Stimulated activated effector memory CD8-positive, alpha-beta T cell treated with anti-CD3 and anti-CD28 coated beads, Interleukin-12 subunit alpha, Interleukin-12 subunit beta, amount 100 ng/mL, for 72 hours (primary cell): ENCODE results near the gene ANAPC7.
"Not testable (repeated sequence)": the region's sequence is repeated elsewhere in the genome, so short reads cannot be mapped to it uniquely, and the experiment has no call there.

ENCODE experiments used
- ATAC-seq: fragments of 150-1000 bp; cut with Tn5 transposase; 2 replicates; pipeline ENCODE4 v1.10.0; 2021
- DNase-seq, 2 donors: peaks; one replicate each; pipeline ENCODE4 v3.0.0; 2021 to 2022; ENCODE audit warnings: low spot score in 2 of 2
- H3K27ac Mint-ChIP-seq: one replicate; pipeline ENCODE4 v1.8.0; 2022; ENCODE audit warnings: mild to moderate bottlenecking, mixed read lengths
- H3K36me3 Mint-ChIP-seq: one replicate; pipeline ENCODE4 v1.8.0; 2022; ENCODE audit warnings: mild to moderate bottlenecking, mixed read lengths
- H3K4me1 Mint-ChIP-seq: one replicate; pipeline ENCODE4 v1.8.0; 2022; ENCODE audit warnings: mixed read lengths
- H3K4me3 Mint-ChIP-seq: one replicate; pipeline ENCODE4 v1.8.0; 2022; ENCODE audit warnings: mild to moderate bottlenecking, mixed read lengths
- H3K9me3 Mint-ChIP-seq: one replicate; pipeline ENCODE4 v1.8.0; 2022; ENCODE audit warnings: mixed read lengths

The ANAPC7 gene

DNA sequence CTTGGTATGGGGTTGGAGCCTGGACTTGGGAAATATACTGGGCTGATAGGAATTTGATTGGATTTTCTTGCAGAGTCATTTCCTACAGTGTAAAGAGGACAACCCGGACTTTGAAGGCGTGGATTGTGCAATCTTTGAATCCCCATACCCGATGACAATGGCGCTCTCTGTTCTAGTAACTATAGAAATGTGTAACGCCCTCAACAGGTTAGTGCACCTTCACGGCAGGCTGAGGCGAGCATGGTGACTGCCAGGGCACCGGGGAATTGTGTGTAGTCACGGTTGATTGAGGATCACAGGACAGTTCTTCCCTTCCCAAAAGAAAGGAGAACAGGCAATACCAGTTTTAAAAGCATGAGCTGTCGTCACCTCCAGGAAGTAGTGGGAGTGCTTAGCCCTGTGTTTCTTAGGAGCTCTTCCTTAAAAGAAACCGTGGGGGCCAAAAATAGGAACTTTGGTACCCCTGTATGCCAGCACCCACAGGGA is 58.3 kb downstream of the ANAPC7 start:
- Mint-ChIP-seq H3K4me1 (peaks cover 10% of the 10 kb centered on the region), H3K4me3 (no peak overlapping the region), H3K36me3 (peaks cover 99% of the 10 kb centered on the region), H3K27ac (peak overlapping the region; percentile 54), H3K9me3 (no peaks in the 10 kb centered on the region)
- ATAC-seq (no peak), DNase-seq (no peak)

DNA sequence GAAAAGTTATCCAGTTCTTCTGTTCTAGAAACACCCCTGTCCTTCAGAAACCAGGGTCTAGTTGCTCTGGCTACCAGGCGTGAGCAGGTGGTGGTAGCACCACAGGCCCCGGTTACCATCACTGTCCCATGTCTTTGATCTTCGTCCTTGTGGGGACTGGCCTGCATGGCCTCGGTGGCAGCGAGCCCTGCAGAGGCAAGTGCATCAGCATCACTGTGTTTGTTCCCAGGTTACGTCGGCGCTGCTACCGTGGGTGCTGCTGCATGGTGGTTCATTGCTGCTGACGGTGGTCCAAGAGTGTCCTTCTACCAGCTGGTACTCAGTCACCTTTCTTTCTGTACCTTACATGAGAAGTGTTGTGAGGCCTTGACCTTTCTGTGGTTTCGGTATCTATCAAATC is 58.9 kb downstream of the ANAPC7 start:
- Mint-ChIP-seq H3K27ac (peak overlapping the region; percentile 54), H3K9me3 (no peaks in the 10 kb centered on the region), H3K4me3 (no peak overlapping the region), H3K4me1 (peaks cover 7% of the 10 kb centered on the region), H3K36me3 (peaks cover 99% of the 10 kb centered on the region)
- ATAC-seq, result no peak
- no peak for DNase-seq

DNA sequence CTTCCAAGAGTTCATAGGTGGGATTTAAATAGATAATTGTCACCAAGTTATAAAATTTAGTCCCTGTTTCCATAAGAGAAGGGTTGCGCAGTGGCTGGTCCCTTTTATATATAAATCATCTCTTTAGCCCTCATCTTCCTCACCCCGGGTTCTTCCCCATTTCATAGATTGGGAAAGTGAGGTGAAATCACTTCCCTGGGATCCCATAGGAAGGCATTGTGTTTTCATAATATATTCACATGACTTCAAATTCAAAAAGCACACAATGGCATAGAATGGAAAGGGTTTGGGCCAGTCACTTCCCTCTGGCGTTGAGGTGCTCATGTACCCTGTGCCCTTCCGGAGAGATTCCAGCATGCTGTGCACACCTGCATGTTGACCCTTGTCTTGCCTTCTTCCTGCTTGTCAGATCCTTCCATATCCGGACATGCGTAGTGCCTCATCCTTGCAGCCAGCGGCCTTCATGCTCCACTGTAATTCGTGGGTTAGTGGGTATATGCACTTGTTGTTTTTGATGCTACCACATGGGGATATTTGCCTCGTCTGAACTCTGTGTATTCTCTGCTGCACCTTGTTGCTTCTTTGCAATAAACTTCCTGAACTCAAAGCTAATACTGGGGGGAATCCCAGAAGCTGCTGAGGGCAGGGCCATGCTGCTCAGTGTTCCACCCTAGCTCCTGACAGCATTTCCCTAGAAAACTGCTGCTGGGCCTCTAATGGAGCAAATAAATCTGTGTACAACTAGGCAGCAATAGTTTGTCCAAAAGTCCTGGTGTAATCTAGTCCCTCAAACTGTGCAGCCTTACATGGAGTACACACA is 59.6 kb downstream of the ANAPC7 start:
- Mint-ChIP-seq H3K9me3 (no peaks in the 10 kb centered on the region), H3K4me1 (peaks cover under 1% of the 10 kb centered on the region), H3K4me3 (no peak overlapping the region), H3K36me3 (peaks cover 99% of the 10 kb centered on the region), H3K27ac (no peak overlapping the region)
- ATAC-seq, result no peak
- DNase-seq, result no peak

DNA sequence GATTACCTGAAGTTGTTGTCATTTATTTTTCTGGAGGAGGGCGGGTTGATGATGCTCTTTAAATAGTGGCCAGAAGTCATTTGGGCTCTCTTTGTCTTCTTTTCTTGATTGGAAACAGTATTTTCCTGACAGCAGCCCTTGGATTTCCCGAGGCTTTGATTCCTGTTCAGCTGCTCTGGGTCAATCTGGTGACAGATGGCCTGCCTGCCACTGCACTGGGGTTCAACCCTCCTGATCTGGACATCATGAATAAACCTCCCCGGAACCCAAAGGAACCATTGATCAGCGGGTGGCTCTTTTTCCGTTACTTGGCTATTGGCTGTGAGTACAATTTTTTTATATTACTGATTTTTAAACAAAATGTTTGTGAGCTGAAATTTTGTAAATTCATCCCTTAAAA is 60.4 kb downstream of the ANAPC7 start:
- DNase-seq (no peak), ATAC-seq (no peak)
- H3K4me3 Mint-ChIP-seq, result no peak overlapping the region
- H3K4me1 Mint-ChIP-seq, result no peaks in the 10 kb centered on the region
- peaks cover 99% of the 10 kb centered on the region for H3K36me3 Mint-ChIP-seq
- no peak overlapping the region for H3K27ac Mint-ChIP-seq
- H3K9me3 Mint-ChIP-seq, result no peaks in the 10 kb centered on the region

DNA sequence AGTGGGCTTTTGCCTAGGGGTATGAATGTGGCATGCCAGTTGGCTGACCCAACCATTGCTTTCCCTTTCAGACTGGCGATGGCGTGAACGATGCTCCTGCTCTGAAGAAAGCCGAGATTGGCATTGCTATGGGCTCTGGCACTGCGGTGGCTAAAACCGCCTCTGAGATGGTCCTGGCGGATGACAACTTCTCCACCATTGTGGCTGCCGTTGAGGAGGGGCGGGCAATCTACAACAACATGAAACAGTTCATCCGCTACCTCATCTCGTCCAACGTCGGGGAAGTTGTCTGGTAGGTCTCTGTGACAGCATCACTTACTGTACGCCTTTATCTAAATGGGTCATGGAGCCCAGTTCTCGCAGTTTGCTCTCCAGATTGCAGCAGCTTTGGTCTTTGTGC is 61.4 kb downstream of the ANAPC7 start:
- H3K27ac Mint-ChIP-seq, result no peak overlapping the region
- H3K4me1 Mint-ChIP-seq, result no peaks in the 10 kb centered on the region
- H3K36me3 Mint-ChIP-seq, result peaks cover 100% of the 10 kb centered on the region
- H3K9me3 Mint-ChIP-seq, result no peaks in the 10 kb centered on the region
- DNase-seq (no peak), ATAC-seq (no peak)
- no peak overlapping the region for H3K4me3 Mint-ChIP-seq

DNA sequence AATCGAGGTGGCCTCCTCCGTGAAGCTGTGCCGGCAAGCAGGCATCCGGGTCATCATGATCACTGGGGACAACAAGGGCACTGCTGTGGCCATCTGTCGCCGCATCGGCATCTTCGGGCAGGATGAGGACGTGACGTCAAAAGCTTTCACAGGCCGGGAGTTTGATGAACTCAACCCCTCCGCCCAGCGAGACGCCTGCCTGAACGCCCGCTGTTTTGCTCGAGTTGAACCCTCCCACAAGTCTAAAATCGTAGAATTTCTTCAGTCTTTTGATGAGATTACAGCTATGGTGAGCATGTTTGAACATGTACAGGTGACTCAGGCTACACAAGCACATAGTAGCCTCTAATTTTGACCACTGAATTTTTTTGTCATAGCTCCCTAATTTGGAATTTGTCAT is 62.8 kb downstream of the ANAPC7 start:
- no peak overlapping the region for H3K27ac Mint-ChIP-seq
- H3K4me1 Mint-ChIP-seq, result no peaks in the 10 kb centered on the region
- no peak overlapping the region for H3K4me3 Mint-ChIP-seq
- no peaks in the 10 kb centered on the region for H3K9me3 Mint-ChIP-seq
- peaks cover 100% of the 10 kb centered on the region for H3K36me3 Mint-ChIP-seq
- DNase-seq, result no peak
- ATAC-seq, result no peak

DNA sequence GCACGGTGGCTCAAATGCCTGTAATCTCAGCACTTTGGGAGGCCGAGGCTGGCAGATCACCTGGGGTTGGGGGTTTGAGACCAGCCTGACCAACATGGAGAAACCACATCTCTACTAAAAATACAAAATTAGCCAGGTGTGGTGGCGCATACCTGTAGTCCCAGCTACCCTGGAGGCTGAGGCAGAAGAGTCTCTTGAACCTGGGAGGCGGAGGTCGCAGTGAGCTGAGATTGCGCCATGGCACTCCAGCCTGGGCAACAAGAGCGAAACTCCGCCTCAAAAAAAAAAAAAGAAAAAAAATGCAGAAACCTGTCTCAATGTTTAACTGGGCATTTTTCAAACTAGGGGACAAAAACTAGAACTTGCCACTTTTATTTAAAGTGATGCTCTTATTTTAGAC is 63.2 kb downstream of the ANAPC7 start:
- not testable (repeated sequence) for ATAC-seq, H3K9me3 Mint-ChIP-seq, H3K4me1 Mint-ChIP-seq, H3K27ac Mint-ChIP-seq, DNase-seq, H3K4me3 Mint-ChIP-seq
- H3K36me3 Mint-ChIP-seq, result peaks cover 100% of the 10 kb centered on the region

DNA sequence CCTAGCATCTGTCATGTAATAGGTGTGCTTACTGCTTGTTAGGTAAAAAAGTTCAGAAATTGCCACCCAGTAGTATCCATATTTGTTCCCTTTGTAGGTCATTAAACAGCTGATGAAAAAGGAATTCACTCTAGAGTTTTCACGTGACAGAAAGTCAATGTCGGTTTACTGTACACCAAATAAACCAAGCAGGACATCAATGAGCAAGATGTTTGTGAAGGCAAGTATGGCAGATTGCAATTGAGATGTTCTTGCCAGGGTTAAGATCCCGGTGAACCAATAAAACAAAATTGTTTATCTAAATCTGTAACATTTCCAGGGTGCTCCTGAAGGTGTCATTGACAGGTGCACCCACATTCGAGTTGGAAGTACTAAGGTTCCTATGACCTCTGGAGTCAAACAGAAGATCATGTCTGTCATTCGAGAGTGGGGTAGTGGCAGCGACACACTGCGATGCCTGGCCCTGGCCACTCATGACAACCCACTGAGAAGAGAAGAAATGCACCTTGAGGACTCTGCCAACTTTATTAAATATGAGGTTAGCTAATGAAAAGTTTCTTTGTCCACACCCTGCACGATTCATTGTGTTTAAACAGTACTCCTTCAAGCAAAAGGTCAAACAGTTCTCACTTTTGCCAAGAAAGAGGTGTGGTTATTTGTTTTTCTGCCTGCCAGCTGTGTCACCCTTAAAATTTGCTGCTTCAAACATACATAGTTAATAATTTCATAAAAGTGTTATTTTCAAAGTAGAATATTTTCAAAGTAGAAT is 64.1 kb downstream of the ANAPC7 start:
- no peaks in the 10 kb centered on the region for H3K4me1 Mint-ChIP-seq
- DNase-seq (no peak), ATAC-seq (no peak)
- no peaks in the 10 kb centered on the region for H3K9me3 Mint-ChIP-seq
- H3K4me3 Mint-ChIP-seq, result no peak overlapping the region
- H3K36me3 Mint-ChIP-seq, result peaks cover 100% of the 10 kb centered on the region
- H3K27ac Mint-ChIP-seq, result peak overlapping the region; percentile 46

DNA sequence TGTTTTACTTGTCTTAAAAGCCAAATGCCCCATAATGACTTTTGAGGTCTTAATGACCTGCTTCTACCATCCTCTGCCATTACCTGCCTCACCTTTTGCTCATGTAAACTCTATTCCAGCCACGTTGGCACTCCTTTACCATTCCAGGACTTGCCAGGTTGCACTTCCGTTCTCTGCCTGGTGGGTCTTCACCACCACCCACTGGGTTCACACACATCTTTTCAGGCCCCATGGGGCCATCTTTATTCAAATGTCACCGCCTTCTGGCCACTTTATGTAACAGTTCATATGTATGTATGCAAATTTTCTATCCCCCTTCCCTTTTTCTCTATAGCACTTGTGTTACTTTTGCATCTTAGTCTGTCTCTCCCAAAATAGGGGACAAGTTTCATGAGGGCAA is 64.8 kb downstream of the ANAPC7 start:
- ATAC-seq, result no peak

DNA sequence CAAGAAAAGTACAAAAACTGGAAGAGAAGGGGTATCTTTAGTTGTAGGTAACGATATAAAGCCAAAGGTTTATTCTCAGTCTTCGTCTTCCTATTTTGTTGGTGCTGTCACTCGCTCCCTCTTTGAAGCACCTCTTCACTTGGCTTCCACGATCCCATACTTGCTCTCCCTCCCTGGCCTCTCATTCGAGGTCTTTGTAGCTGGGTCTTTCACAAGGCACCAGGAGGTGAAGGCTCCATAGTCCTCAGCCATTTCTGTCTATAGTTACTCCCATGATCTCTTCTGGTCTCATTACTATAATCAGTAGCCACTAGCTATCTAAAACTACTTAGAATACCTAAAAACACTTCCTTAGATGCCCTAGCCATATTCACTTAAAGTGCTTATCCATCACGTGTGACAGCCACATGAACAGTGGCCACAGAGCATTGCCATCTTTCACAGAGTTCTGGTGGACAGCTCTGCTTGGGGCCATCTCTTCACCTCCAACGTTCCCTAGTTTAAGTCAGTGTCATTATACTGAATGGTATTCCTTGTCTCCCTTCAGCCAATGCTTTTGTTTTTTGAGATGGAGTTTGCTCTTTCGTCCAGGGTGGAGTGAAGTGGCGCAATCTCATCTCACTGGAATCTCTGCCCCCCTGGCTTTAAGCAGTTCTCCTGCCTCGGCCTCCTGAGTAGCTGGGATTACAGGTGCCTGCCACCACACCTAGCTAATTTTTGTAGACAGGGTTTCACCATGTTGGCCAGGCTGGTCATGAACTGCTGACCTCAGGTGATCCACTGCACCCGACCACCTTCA is 65.4 kb downstream of the ANAPC7 start:
- peak overlapping the region; percentile 46 for H3K27ac Mint-ChIP-seq
- no peaks in the 10 kb centered on the region for H3K9me3 Mint-ChIP-seq
- no peaks in the 10 kb centered on the region for H3K4me1 Mint-ChIP-seq
- peaks cover 100% of the 10 kb centered on the region for H3K36me3 Mint-ChIP-seq
- H3K4me3 Mint-ChIP-seq, result no peak overlapping the region
- ATAC-seq, result no peak
- no peak for DNase-seq

More for the DNA sequence above, 64.8 kb downstream of the ANAPC7 start:
- Mint-ChIP-seq H3K27ac (peak overlapping the region; percentile 46), H3K9me3 (no peaks in the 10 kb centered on the region), H3K4me1 (no peaks in the 10 kb centered on the region), H3K36me3 (peaks cover 100% of the 10 kb centered on the region), H3K4me3 (no peak overlapping the region)
- DNase-seq, result no peak

DNA sequence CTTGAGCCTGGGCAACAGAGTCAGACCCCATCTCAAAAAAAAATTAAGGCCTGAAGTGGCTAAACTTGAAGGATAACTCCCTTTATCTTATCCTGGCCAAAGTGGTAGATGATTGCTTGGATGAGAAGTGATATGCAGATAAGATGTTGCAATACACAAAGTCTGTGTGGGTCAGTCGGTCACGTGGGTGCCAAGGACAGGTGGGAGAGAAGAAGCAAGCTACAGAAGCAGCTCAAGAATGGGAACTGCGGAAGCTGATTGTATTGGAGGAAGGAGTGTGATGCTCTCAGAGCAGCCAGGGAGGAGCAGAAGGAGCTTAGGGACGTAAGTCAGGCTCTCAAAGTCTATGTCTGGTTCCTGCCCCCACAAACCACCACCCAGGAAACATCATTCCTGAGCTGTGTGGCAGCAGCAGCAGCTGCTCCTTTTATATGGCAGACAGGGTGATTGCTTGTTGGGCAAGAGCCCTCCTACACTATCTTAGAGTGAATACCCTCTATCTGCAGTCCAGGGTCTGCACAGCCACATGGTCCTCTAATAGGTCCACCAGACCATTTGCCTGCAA is 67.9 kb downstream of the ANAPC7 start:
- ATAC-seq (no peak), DNase-seq (no peak)
- Mint-ChIP-seq H3K4me3 (no peak overlapping the region), H3K36me3 (peaks cover 100% of the 10 kb centered on the region), H3K4me1 (no peaks in the 10 kb centered on the region), H3K9me3 (no peaks in the 10 kb centered on the region), H3K27ac (peak overlapping the region; percentile 52)

DNA sequence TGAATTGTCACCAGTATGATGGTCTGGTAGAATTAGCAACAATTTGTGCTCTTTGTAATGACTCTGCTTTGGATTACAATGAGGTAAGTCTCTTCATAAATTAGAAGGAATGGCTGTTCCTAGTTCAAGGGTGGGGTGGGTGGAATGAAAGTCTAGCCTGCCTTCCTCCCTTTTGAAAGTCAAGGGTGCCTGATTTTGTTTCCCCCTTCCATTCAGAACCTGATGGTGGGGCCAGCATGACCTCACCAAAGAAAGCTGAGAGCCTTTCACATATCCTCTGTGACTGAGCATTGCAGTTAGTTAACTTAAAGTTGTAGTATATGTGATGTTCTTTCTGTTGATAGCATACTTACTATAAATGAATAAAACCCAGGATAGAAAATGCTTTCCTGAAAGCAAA is 70.3 kb downstream of the ANAPC7 start:
- no peak for DNase-seq
- H3K36me3 Mint-ChIP-seq, result peaks cover 100% of the 10 kb centered on the region
- ATAC-seq, result no peak
- no peaks in the 10 kb centered on the region for H3K9me3 Mint-ChIP-seq
- H3K4me3 Mint-ChIP-seq, result no peak overlapping the region
- H3K4me1 Mint-ChIP-seq, result no peaks in the 10 kb centered on the region
- no peak overlapping the region for H3K27ac Mint-ChIP-seq

DNA sequence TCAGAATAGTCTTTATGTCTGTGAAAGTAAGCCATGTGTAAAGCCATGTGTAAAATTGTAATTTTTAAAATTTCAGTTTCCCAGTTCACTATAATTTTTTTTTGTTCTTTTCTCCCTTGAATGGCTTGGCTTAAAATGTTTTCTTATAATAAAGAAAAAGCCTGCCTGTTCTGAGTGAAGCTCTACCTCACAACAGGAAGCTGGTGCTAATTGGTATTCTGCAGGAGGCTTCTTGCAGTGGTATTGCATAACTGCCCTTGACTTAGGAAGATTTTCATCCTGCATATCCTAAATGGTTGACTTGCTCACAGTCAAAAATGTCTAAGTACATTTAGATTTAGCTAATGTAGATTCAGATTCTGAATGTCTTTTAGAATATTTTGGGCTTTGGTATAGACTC is 73.0 kb downstream of the ANAPC7 start:
- ATAC-seq, result no peak
- H3K4me1 Mint-ChIP-seq, result no peaks in the 10 kb centered on the region
- no peak overlapping the region for H3K4me3 Mint-ChIP-seq
- no peaks in the 10 kb centered on the region for H3K9me3 Mint-ChIP-seq
- no peak for DNase-seq
- peaks cover 100% of the 10 kb centered on the region for H3K36me3 Mint-ChIP-seq
- H3K27ac Mint-ChIP-seq, result no peak overlapping the region

DNA sequence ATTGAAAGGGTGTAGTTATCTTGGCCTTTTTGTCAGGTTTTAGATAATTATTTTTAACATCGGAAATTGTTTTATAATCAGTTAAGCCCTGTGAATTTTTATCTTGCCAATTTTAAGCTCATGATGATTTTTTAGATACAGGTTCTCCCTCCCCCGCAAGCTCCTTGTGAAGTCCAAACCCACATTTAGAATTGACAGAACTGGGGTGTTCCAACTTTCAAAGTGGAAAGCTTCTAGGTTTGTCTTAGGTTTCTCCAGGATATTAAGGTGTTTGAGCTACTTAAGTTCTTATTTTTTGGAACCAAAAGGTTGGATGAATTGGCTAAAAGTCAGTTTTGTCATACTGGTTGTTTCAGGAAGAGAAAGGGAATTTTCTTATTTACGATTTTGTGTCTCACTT is 73.4 kb downstream of the ANAPC7 start:
- Mint-ChIP-seq H3K4me1 (no peaks in the 10 kb centered on the region), H3K4me3 (no peak overlapping the region), H3K36me3 (peaks cover 100% of the 10 kb centered on the region), H3K9me3 (no peaks in the 10 kb centered on the region), H3K27ac (no peak overlapping the region)
- no peak for DNase-seq
- no peak for ATAC-seq

DNA sequence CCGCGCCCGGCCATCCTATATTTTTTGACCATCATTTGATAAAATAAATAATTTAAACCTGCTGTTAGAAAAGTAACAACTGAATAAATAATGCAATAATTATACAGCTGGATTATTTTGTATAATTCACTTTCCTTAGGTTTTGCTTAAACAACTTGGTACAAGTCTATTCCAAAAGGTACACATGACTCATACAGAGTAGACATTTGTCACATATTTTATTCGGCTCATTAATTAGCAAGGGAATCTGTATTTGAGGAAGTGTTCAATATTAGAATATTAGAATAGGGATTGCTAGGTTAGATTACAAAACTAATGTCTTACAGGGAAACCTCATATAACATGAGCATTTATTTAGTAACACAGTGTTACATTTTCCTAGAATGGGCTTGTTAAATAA is 73.8 kb downstream of the ANAPC7 start:
- no peak for ATAC-seq
- Mint-ChIP-seq H3K4me3 (no peak overlapping the region), H3K27ac (no peak overlapping the region)

More for the DNA sequence above, 73.8 kb downstream of the ANAPC7 start:
- peaks cover 100% of the 10 kb centered on the region for H3K36me3 Mint-ChIP-seq
- H3K4me1 Mint-ChIP-seq, result no peaks in the 10 kb centered on the region
- no peak for DNase-seq
- H3K9me3 Mint-ChIP-seq, result no peaks in the 10 kb centered on the region
